Spleen (tissue), 3 donors: Measurements from ENCODE around the gene FBXO39.

Source experiments
- POLR2A ChIP-seq, 3 donors: fragments of 450-650 bp; IDR thresholded peaks; one replicate each; pipeline ENCODE4 v1.5.1; 2017; ENCODE audit warnings: antibody characterized with exemption in 3 of 3, mild to moderate bottlenecking in 1 of 3
- POLR2AphosphoS5 ChIP-seq, 3 donors: sonication (generic); formaldehyde crosslinking; IDR thresholded peaks; one replicate each; pipeline ENCODE4 v1.5.1; 2017; ENCODE audit warnings: antibody characterized with exemption in 3 of 3

GRCh38 chr17:6811510-6811909 is 35.5 kb downstream of the FBXO39 start:
- no peak for TF ChIP-seq POLR2A (IDR thresholded peaks at IDR 0.05)
- no peak for TF ChIP-seq POLR2AphosphoS5 (IDR thresholded peaks at IDR 0.05)
